ENCODE results near the gene EPAS1.

- TF ChIP-seq SIX5 (IDR thresholded peaks at IDR 0.05; ENCODE audit: low read depth, low read length) (no peak), JUND (IDR thresholded peaks at IDR 0.05; ENCODE audit: low read length) (no peak), EP300 (IDR thresholded peaks at IDR 0.05; ENCODE audit: borderline replicate concordance in 1 of 2, low read depth in 2 of 2, low read length in 2 of 2) (no peak), POLR2A (IDR thresholded peaks at IDR 0.05; ENCODE audit: control extremely low read depth in 1 of 2, low read depth in 2 of 2, low read length in 2 of 2) (no peak), RFX5 (IDR thresholded peaks at IDR 0.05; ENCODE audit: borderline replicate concordance, low read depth, low read length) (no peak), FOSL1 (IDR thresholded peaks at IDR 0.05; ENCODE audit: insufficient read depth, low read depth, low read length) (no peak), RAD21 (IDR thresholded peaks at IDR 0.05 in 1 of 2, conservative IDR thresholded peaks at IDR 0.05 in 1 of 2; ENCODE audit: low read depth in 2 of 2, low read length in 2 of 2) (no peak), CBX8 (IDR thresholded peaks at IDR 0.05; ENCODE audit: borderline replicate concordance, low read depth, low read length) (no peak), CTCF (IDR thresholded peaks at IDR 0.05; ENCODE audit: control extremely low read depth in 1 of 3, insufficient read depth in 1 of 3, low read depth in 1 of 3, low read length in 3 of 3) (no peak), SIN3A (conservative IDR thresholded peaks at IDR 0.05 in 1 of 2, IDR thresholded peaks at IDR 0.05 in 1 of 2; ENCODE audit: low read depth in 1 of 2, low read length in 2 of 2) (no peak)
Measured at GRCh38 chr2:46293466-46293865, 3.7 kb upstream of the EPAS1 start.
